Measurements from ENCODE around the gene CMSS1.
A peak's percentile ranks its signal among the peaks of the same experiment; 100 is the strongest.
"Not testable (repeated sequence)": the region's sequence is repeated elsewhere in the genome, so short reads cannot be mapped to it uniquely, and the experiment has no call there.

The CMSS1 gene

DNA sequence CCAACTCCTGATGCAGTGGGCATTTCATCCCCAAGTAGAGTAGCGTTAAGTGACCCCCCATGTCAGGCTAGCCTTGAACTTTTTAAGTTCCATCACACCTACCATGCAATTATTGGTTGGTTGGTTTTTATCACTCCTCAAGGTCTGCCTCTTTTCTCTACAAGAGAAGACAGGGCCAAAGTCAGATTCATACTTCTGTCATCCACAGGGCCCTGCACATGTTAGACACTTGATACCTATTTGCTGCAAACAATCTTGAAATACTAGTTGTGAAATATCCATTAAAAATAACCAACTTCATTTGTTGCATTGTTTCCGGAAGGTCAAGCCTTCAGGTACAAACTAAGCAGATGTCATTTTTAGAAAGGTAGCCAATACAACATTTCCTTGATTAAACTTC, 1.2 kb downstream of the CMSS1 start:
- DNase-seq = no peak

DNA sequence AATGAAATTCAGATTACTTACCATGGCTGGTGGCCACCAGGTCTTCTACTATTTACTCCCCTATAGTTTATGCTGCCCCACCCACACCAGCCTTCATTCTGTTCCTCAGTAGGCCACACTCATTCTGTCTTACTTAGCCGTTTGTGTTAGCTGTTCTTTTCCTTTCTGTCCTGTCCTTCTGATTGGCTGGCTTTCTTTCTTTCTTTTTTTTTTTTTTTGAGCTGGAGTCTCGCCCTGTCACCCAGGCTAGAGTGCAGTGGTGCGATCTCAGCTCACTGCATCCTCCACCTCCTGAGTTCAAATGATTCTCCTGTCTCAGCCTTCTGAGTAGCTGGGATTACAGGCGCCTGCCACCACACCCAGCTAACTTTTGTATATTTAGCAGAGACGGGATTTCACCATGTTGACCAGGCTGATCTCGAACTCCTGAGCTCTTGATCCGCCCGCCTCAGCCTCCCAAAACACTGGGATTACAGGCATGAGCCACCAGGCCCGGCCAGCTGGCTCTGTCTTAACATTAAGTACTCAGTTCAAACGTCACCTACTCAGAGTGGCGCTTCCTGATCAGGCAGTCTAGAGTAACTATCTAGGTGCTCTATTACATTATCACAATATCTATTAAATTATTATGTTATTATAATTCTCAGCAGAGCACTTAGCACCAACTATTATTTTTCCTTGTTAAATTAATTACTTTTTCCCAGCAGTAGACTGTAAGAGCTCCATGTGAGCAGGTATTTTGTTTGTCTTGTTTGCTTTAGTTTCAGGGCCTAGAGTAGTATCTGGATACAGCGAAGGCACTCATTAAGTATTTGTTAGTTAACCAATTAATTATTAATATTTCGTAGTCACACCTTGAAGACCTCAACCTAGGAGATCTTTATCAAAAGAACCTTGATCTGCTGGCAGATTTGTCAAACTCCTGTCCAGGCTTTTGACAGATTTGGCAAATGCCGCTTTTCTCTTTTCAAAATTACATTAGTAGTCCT, 6.4 kb downstream of the CMSS1 start:
- DNase-seq = peak in 1 of 5 experiments; percentile 45

DNA sequence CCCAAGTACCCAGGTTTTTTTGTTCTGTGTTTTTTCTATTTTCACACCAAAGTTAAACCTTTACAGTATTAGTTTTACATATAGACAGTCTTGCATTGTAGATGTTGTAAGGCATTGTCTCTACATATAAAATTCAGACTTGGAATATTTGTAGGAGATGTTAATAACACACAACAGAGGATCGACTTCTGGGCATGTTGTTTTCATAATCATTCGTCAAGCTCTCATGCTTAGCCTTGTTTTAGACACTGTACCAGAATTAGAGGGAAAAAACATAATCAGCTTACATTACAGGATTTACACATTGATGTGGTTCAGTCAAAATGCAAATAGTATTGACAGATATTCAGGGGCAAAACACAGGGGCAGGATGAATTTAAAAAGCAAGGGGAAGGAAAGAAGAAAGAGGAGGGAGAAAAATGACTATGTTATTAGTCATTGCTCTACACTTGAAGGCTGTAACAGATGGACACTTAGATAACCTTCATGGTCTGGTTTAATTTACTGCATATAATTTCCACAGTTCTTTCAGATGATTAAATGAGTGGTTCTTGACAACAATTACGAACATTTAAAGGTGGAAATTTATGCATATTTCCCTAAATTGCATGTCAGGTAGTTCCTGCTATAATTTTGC, 7.5 kb downstream of the CMSS1 start:
- peak in 1 of 5 experiments; percentile 69 for DNase-seq

DNA sequence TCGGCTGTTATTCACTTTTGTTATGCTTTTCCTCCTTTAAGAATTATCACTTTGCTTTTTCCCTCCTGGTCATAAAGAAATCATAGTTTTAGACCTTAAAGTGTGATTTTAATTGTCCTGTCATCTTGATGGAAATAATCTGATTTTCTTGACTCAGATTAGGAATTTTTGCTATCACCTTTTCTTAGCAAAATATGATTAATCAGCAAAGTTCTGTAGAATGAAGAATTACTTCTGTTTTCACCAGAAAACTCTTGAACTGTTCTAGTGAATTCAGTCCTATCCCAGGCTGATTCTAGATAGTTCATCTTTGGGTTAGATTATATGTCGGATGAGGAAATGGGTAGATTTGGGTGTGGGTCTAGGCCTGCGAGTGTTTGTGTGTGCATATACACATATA, 12.2 kb downstream of the CMSS1 start:
- no peak for DNase-seq

DNA sequence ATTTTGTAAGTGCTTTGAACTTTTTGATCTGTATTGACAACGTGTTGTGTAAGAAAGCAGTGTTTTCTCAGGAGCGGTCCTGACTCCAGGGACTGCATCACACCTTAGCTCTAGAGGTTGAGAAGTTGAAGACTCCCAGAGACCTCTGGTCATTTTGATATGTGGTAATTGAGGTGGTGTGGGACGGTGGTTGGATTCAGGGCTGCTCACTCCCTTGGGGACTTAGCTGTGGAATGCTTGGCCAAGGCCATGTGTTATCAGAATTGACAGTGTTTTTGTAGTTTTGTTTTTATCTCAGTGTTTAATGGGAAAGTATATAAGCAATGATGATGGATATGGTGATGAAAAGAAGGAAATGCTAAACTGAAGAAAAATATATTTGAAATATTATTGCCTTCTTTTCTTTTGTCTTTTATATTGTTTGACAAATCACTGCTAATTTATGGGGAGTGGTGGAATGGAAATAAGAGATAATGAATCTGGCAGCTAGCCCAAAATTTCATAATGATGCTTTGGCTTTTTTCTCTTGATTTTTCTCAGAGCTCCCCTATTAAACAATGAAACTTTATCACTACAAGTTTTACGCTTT, 16.0 kb downstream of the CMSS1 start:
- no peak for DNase-seq

DNA sequence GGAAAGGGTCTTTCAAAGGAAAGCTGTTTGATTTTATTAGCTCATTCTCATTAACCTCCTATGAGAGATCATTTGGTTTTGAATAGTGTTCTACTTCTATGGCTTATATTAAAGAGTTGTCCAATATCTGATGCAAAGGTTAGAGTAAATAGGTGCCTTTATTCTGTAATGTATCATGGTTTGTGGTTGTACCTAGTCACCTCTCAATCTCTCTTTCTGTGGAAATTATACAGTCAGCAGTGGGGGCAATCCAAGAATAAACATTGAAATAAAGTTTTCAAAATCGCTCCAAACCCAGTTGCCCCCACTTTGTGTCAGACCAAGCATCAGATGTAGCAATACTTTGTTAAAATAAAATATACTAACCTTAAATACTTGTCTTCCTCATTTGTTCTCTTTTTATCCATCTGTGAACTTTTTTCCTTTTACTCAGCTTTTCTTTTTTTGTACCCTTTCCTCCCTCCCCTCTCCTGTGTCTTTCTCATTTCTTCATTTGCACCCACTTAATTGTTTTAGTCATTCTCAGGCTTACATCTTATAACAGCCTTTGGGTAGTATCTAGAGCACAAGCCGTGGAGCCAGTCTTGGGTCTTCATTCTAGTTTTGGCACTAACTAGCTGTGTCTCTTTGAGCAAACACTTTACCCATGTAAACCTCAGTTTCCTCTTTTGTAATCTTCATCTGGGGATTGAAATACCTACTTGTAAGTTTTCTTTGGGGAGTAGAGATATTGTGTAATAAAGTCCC, 16.7 kb downstream of the CMSS1 start:
- no peak for DNase-seq

DNA sequence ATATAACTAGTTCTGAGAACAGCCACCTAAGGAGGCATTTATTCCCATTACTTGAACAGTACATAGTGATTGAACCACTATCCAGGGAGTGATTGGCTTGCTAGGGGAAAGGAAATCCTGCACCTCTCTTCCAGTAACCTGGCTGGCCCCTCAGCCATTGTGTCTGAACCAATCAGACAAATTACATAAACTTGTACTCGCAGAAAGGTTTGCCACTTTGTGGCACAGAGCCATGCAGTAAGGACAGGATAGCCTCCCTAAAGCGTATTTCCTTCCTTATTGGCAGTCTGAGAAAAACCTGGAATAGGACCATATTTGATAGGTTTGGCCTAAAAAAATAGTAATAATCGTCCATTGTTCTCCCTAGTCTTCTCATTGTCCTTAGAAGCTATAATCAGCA, 19.0 kb downstream of the CMSS1 start:
- no peak for DNase-seq

DNA sequence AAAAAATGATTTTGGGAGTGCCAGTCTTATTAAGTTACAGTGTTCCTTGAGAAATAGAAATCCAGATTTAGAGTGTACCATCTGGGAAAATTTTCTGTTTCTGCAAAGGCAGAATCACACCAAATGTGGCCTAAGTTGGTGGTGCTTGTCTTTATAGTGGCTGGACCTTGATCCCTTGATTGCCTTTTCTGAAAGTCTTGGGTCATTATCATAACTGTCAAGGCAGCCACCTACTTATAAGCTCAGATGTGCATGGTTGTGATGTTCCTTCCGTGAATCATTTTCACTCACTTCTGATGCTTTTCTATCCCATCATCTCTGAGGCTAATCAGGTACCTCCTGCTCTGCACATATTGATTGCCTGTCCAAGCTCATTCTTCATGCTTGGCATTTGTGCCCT, 20.1 kb downstream of the CMSS1 start:
- DNase-seq = no peak

DNA sequence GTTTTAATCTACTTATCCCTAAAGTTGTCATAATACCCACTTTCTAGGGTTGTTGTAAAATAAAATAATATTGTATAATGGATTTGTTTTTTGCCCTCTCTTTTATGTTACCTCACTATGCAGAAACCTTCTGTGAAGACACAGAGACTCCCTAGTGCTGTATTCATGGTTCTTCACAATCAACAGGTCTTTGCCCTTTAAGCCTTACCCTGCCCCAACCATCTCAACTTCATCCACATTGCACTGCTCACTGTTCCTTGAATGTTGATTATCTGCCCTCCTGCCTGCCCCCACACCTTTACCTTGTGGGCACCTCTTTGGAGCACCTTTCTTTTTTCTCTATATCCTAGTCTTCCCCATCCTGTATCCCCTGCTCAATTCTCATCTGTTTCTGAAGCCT, 21.1 kb downstream of the CMSS1 start:
- no peak for DNase-seq

DNA sequence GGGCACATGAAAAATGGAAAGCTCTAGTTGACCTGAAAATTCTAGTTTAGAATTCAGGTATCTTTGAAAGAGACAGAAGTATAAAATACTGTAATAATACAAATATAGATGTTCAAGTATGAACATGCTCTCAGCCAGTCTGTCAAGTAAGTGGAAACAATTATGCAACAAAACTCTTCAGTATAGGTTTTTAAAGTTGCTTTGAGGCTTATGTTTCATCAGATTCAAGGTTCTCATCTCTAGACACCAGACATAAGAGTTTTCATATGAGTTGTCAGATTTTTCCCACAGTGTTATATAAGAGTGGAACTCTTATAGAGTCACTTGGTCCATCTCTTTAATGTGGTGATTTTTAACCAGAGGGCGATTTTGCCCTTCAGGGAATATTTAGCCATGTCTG, 22.0 kb downstream of the CMSS1 start:
- DNase-seq = no peak

DNA sequence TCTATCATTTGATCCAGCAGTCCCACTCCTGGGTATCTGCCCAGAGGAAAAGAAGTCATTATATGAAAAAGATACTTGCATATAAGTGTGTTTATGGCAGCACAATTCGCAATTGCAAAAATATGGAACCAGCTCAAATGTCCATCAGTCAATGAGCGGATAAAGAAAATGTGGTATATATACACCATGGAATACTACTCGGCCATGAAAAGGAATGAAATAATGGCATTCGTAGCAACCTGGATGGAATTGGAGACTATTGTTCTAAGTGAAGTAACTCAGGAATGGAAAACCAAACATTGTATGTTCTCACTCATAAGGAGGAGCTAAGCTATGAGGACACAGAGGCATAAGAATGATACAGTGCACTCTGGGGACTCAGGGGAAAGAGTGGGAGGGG, 24.3 kb downstream of the CMSS1 start:
- not testable (repeated sequence) for DNase-seq

DNA sequence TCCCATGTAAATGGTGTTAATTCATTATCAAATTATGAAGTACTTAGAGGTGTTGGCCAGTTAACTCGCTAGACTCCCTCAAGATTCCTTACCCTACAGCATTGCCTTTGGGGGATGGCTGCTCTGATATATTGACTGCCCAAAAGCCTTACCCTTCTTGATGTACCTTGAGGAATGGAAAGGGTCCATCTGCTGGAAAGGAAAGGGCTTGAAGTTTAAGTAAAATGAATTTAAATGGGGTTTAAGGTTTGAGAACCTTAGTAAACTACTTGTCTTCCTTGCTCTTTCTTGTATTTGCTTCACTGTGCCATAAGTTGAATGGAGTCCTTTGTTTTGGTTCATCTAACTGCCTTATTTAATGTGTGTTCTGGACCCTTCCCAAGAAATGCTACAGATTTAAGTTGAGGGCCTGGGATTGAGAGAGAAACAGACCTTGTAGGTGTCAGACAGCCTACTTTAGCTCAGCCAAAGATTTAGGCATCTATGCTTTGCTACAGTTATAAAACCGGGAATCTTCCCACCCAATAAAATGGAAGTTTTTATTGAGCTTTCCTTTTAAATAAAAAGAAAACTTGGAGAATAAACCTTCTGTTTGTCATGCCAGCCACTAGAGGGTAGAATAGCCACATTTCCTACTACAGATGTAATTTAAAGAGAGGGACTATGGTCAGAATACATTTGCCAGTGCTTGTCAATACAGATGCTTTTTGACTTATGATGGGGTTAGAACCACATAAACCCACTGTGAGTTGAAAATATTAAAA, 25.3 kb downstream of the CMSS1 start:
- peak in 1 of 5 experiments; percentile 68 for DNase-seq

DNA sequence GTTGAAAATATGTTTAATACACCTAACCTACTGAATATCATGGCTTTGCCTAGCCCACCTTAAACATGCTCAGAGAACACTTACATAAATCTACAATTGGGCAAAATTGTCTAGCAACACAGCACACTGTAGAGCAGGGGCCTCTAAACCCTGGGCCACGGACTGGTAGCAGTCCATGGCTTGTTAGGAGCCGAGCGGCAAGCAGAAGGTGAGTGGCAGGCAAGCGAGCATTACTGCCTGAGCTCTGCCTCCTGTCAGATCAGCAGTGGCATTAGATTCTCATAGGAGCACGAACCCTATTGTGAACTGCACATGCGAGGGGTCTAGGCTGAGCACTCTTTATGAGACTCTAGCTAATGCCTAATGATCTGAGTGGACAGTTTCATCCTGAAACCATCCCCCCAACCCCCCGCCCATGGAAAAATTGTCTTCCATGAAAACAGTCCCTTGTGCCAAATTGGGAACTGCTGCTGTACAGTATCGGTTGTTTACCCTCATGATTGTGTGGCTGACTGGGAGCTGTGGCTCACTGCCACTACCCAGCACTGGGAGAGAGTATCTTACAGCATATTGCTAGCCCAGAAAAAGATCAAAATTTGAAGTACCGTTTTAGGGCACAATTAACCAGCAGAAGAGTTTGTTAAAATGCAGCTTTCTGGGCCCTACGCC, 26.1 kb downstream of the CMSS1 start:
- DNase-seq = no peak

DNA sequence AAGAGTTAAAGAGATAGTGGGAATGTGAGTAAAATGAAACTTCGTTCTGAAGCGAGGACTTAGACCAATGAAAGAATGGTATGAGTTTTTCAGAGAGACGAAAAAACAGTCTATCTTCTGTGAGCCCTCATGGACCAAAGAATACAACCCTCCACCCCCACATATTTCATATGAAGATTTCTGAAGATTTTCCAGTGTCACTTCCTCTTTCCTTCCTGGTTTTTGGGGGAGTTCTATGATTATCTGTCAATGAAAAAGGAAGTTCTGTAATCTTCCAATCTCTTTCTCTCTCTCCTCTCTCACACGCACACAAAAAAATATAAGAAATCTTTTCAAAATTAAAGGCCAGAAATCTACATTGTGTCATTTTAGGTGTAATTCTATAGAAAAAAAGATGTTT, 27.7 kb downstream of the CMSS1 start:
- DNase-seq = no peak

DNA sequence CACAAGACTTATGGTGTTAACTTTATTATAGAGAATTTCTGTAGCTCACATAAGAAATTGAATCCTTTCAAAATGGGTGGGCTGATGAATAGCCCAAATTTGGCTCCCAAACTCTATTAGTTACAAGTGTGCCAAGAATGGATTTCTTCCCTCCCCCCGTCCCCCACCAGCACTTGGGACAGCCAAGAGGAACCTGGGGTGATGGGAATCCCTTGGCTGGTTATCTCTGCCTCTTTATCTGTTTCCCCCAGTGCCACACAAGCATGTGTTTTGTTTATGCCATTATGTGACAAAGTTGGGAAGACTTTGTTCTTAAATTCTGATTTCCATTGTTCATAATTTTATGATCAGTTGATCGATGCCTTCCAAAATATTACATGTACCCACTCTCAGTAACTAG, 28.3 kb downstream of the CMSS1 start:
- no peak for DNase-seq

DNA sequence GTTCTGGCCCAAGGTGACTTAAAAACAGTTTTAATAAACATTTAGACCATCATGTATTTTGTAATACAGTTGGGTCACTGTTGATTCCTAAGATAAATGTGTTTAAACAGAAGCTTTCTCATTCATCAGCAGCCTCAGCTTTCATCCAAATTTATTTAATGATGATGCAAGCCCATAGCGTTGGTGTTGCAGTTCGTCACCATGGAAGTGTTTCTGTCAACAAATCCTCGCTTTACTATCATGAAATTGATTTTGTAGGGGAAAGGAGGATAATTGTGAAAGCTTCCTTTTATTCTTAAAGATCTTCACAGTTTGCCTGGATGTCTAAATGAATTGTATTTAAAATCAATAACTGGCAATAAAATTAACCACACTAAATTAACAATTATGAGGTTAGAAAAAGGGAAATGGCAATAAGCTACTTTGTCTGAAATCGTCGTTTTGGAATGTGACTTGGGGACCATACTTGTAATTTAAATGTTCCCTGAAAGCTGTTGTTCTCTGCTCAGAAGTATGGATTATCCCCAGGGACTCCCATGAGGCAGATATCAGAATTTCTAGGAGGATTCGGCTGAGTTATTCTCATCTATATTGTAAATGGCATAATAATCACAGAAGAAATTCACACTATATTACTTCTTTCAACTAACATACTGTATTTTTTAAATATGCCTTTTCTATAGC, 29.0 kb downstream of the CMSS1 start:
- DNase-seq = no peak

DNA sequence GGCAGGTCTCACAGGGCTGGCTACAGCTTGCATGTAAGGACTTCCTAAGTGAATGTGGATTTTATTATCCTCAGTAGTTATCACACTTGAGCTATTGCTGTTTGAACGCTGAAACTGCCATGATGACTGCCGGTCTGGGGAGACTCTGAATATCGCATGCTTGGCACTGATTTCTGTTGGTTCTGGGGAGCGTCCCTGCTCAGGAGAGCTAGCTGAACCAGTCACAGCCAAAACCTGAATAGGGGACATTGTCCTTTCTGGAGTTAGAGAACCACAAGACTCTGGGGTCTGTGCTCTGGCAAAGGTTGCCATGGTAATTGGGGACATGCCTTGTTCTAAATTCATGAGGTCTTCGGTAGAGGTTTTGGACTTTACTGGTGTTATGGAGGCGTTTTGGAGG, 30.8 kb downstream of the CMSS1 start:
- DNase-seq = no peak

DNA sequence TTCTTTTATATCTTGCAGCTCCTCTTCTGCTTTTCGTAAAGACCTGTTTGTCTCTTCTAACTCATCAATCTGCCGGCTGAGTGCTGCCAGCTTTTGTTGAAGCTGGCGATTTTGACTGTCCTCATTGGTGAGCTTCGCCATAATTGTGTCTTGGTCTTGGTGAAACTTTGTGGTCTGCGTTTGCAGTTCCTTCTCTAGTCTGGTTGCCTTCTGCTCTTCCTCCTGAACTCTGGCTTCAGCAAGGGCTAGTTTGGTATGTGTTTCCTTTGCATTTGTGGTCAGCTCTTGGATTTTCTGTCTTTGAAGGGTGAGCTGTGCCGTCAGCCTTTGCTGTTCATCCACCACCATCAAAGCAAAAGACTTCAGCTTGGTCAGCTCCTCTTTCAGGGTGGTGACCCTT, 32.9 kb downstream of the CMSS1 start:
- no peak for DNase-seq

DNA sequence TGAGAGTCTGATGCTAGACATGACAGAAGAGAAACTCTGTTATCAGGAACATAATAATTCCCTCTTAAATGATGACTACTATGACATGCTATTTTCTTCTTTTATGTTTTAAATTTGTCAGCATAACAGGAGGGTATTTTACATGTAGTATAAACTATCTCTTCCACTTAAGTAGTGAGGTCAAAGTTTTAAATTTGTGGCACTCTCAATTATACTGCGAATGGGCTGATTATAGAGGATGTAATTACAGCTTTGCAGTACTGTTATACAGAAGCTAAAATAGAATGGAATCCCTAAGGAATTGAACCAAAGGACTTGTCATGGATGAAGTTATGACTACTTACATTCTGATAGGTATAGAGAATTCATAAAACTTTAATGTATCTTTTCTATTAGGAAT, 34.3 kb downstream of the CMSS1 start:
- DNase-seq = no peak

DNA sequence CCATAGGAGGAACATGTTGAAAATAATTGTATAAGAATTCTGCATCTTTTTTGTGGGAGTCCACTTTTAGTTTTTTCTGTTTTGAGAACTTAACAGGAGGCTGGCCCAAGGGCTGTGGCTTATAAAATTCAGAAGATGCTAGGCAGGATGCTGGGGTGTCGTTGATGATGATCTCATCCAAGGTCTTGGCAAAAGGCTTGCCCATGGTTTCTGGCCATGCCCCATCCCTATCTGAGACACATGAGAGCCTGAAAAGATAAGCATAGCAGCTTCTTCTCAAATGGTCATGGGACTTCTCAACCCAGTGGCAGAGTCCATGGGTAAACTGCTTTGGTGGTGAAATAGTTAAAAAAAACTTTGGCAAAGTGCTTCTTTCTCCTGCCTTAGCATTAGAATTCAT, 35.2 kb downstream of the CMSS1 start:
- DNase-seq = no peak

DNA sequence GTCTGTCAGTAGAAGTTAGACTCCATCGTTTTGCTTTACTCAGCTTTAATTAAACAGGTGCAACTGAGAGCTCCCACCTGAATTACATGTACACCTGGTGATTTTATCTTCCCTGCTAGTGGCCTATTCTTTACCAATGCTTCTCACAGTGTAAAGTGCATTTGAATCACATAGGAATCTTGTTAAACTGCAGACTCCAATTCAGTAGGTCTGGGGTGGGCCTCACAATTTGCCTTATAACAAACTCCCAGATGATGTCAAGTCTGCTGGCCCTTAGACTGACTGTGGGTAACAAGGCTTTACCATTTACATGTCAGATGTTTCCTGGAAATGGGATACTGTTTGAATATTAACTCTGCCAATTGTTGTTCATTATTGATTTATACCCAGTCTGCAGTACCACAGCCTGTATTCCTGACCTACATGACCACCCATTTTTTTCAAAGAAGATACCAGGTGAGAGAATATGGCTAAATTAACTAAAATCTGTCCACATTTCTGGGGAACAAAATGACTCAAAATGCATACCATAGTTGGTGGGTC, 37.2 kb downstream of the CMSS1 start:
- DNase-seq = no peak
